Karpas-422 (cell line): Measurements from ENCODE around the gene RNASE9. TPM values are rescaled to one million over a fixed set of nuclear protein-coding genes. Genes with fewer than 3 reads are reported as not detected.
"Not testable (repeated sequence)": the region's sequence is repeated elsewhere in the genome, so short reads cannot be mapped to it uniquely, and the experiment has no call there.

Experiments used
- DNase-seq: peaks from one replicate; pipeline ENCODE4 v3.0.0-alpha.2; 2015
- H2AFZ ChIP-seq: fragments of 200-600 bp; sonication (generic); 2 replicates; pipeline ENCODE4 v1.6.1; 2014; ENCODE audit warnings: antibody characterized with exemption, low read length, mixed read lengths
- H3K27ac ChIP-seq: fragments of 200-600 bp; sonication (generic); 2 replicates; pipeline ENCODE4 v1.5.1; 2014; ENCODE audit warnings: mild to moderate bottlenecking, low read length, moderate library complexity
- H3K27me3 ChIP-seq: fragments of 200-600 bp; sonication (generic); 2 replicates; pipeline ENCODE4 v1.6.1; 2014; ENCODE audit warnings: low read length, mixed read lengths
- H3K36me3 ChIP-seq: fragments of 200-600 bp; sonication (generic); 2 replicates; pipeline ENCODE4 v1.6.1; 2014; ENCODE audit warnings: low read length, mixed read lengths; ENCODE audit not compliant: insufficient read depth
- H3K4me1 ChIP-seq: fragments of 200-600 bp; sonication (generic); 2 replicates; pipeline ENCODE4 v1.6.1; 2014; ENCODE audit warnings: mild to moderate bottlenecking, low read length, mixed read lengths
- H3K4me2 ChIP-seq: fragments of 200-600 bp; sonication (generic); 2 replicates; pipeline ENCODE4 v1.6.1; 2014; ENCODE audit warnings: low read length, low read depth, mild to moderate bottlenecking; ENCODE audit not compliant: poor library complexity, severe bottlenecking
- H3K4me3 ChIP-seq: fragments of 200-600 bp; sonication (generic); 2 replicates; pipeline ENCODE4 v1.5.1; 2014; ENCODE audit warnings: mild to moderate bottlenecking, antibody characterized with exemption, low read length, mixed read lengths
- H3K79me2 ChIP-seq: fragments of 200-600 bp; sonication (generic); 2 replicates; pipeline ENCODE4 v1.6.1; 2014; ENCODE audit warnings: mild to moderate bottlenecking, low read length, mixed read lengths
- H3K9ac ChIP-seq: fragments of 200-600 bp; sonication (generic); 2 replicates; pipeline ENCODE4 v1.6.0; 2014; ENCODE audit warnings: low read length
- H3K9me2 ChIP-seq: fragments of 200-600 bp; sonication (generic), shearing (Covaris generic); replicated peaks from 2 replicates; pipeline ENCODE4 v1.6.0; 2014; ENCODE audit warnings: mild to moderate bottlenecking, low read length, moderate library complexity; ENCODE audit not compliant: insufficient read depth
- H3K9me3 ChIP-seq: fragments of 300-700, 200-600 bp; sonication (generic); 2 replicates; pipeline ENCODE4 v1.6.1; 2014; ENCODE audit warnings: low read length, mixed read lengths
- H4K20me1 ChIP-seq: fragments of 200-600 bp; sonication (generic); 2 replicates; pipeline ENCODE4 v1.6.1; 2014; ENCODE audit warnings: mild to moderate bottlenecking, antibody characterized with exemption, low read length, low read depth; ENCODE audit not compliant: insufficient read depth
- total RNA-seq: library from RNA; depleted of rRNA; stranded (reverse); fragments of >200 nt; shearing (Covaris generic); gene quantifications from 2 replicates; pipeline ENCODE4 v1.2.3, GENCODE V29; 2014; ENCODE audit warnings: low replicate concordance

RNASE9 gene
- total RNA-seq, 1 experiment from 2014 or later = not detected

GRCh38 chr14:20569066-20569465, 8.2 kb upstream of the RNASE9 start:
- Histone ChIP-seq H4K20me1 (no peaks in the 10 kb centered on the region), H3K9ac (no peak overlapping the region), H2AFZ (no peak overlapping the region), H3K4me2 (no peak overlapping the region), H3K27ac (no peak overlapping the region), H3K9me3 (no peaks in the 10 kb centered on the region), H3K4me3 (no peak overlapping the region), H3K4me1 (no peaks in the 10 kb centered on the region), H3K79me2 (no peaks in the 10 kb centered on the region), H3K9me2 (no peaks in the 10 kb centered on the region), H3K36me3 (no peaks in the 10 kb centered on the region), H3K27me3 (no peaks in the 10 kb centered on the region)
- DNase-seq = no peak

- no peak overlapping the region for H3K4me3 ChIP-seq
- no peak overlapping the region for H3K9ac ChIP-seq
- H3K9me2 ChIP-seq = no peaks in the 10 kb centered on the region
- H3K36me3 ChIP-seq = no peaks in the 10 kb centered on the region
- H3K79me2 ChIP-seq = no peaks in the 10 kb centered on the region
- no peaks in the 10 kb centered on the region for H4K20me1 ChIP-seq
- no peak for DNase-seq
- no peaks in the 10 kb centered on the region for H3K4me1 ChIP-seq
- H3K27me3 ChIP-seq = no peaks in the 10 kb centered on the region
- no peak overlapping the region for H3K27ac ChIP-seq
- H2AFZ ChIP-seq = no peak overlapping the region
- no peaks in the 10 kb centered on the region for H3K9me3 ChIP-seq
- no peak overlapping the region for H3K4me2 ChIP-seq
Measured at GRCh38 chr14:20568393-20568792, 7.5 kb upstream of the RNASE9 start.

DNA sequence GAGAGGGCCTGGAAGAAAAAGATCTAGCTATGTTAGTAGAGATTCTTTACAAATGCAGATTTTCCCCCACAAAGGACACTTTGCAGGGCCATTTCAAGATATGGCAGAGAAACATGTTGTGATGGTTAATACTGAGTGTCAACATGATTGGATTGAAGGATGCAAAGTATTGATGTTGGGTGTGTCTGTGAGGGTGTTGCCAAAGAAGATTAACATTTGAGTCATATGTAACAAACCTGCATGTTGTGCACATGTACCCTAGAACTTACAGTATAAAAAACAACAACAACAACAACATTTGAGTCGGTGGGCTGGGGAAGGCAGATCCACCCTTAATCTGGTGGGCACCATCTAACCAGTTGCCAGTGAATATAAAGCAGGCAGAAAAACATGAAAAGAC, 6.4 kb upstream of the RNASE9 start:
- not testable (repeated sequence) for H3K4me3 ChIP-seq, H3K36me3 ChIP-seq, H3K9me3 ChIP-seq

GRCh38 chr14:20564501-20564997, 3.7 kb upstream of the RNASE9 start:
- no peaks in the 10 kb centered on the region for H3K27me3 ChIP-seq
- no peaks in the 10 kb centered on the region for H3K9me2 ChIP-seq
- no peak overlapping the region for H3K27ac ChIP-seq
- H2AFZ ChIP-seq = no peak overlapping the region
- no peak overlapping the region for H3K4me3 ChIP-seq
- no peaks in the 10 kb centered on the region for H3K9me3 ChIP-seq
- H3K79me2 ChIP-seq = no peaks in the 10 kb centered on the region
- H4K20me1 ChIP-seq = no peaks in the 10 kb centered on the region
- no peak overlapping the region for H3K4me2 ChIP-seq
- H3K9ac ChIP-seq = no peak overlapping the region
- no peaks in the 10 kb centered on the region for H3K4me1 ChIP-seq
- H3K36me3 ChIP-seq = no peaks in the 10 kb centered on the region
- DNase-seq = no peak

More for the DNA sequence above, 6.4 kb upstream of the RNASE9 start:
- not testable (repeated sequence) for H3K27me3 ChIP-seq, H3K9me2 ChIP-seq, H4K20me1 ChIP-seq, H3K4me2 ChIP-seq, H3K9ac ChIP-seq, H3K4me1 ChIP-seq, DNase-seq, H3K79me2 ChIP-seq, H3K27ac ChIP-seq, H2AFZ ChIP-seq

- Histone ChIP-seq H3K4me3 (no peak overlapping the region), H3K36me3 (no peaks in the 10 kb centered on the region), H3K9ac (no peak overlapping the region), H3K4me2 (no peak overlapping the region), H2AFZ (no peak overlapping the region), H3K27ac (no peak overlapping the region), H3K9me3 (no peaks in the 10 kb centered on the region), H3K79me2 (no peaks in the 10 kb centered on the region), H3K27me3 (no peaks in the 10 kb centered on the region), H3K4me1 (no peaks in the 10 kb centered on the region), H3K9me2 (no peaks in the 10 kb centered on the region), H4K20me1 (no peaks in the 10 kb centered on the region)
- DNase-seq = no peak
Measured at GRCh38 chr14:20563971-20564370, 3.1 kb upstream of the RNASE9 start.

DNA sequence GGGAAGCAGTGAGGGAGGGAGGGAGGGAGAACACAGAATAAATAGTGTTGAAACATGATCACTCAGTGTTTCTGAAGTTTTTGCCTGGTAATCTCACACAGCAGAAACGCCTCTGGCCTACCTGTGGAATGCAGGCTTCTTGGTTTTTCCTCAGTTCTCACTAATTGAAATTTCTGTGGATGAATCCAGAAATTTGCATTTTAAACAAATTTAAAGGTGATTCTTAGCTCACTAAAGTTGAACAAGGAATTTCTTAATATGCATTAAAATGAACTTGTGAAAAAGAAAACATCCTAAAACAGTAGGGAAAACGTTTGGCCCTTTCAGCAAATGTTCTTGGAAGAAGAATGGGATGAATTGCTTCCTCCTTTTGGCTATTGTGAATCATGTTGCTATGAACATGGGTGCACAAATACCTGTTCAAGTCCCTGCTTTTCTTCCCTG, 1.4 kb downstream of the RNASE9 start:
- Histone ChIP-seq H3K4me2 (no peak overlapping the region), H3K36me3 (no peaks in the 10 kb centered on the region), H3K4me1 (no peaks in the 10 kb centered on the region), H3K27me3 (no peaks in the 10 kb centered on the region), H3K27ac (no peak overlapping the region), H4K20me1 (no peaks in the 10 kb centered on the region), H3K9me3 (no peaks in the 10 kb centered on the region), H3K4me3 (no peak overlapping the region), H3K79me2 (no peaks in the 10 kb centered on the region), H2AFZ (no peak overlapping the region), H3K9ac (no peak overlapping the region), H3K9me2 (no peaks in the 10 kb centered on the region)
- DNase-seq = no peak

GRCh38 chr14:20557212-20557542, 3.7 kb downstream of the RNASE9 start:
- Histone ChIP-seq H3K27ac (no peak overlapping the region), H3K79me2 (no peaks in the 10 kb centered on the region), H2AFZ (no peak overlapping the region), H3K36me3 (no peaks in the 10 kb centered on the region), H4K20me1 (no peaks in the 10 kb centered on the region), H3K4me3 (no peak overlapping the region), H3K27me3 (no peaks in the 10 kb centered on the region), H3K4me2 (no peak overlapping the region), H3K9ac (no peak overlapping the region), H3K4me1 (no peaks in the 10 kb centered on the region), H3K9me2 (no peaks in the 10 kb centered on the region), H3K9me3 (no peaks in the 10 kb centered on the region)
- DNase-seq = no peak

GRCh38 chr14:20556500-20557211, 4.2 kb downstream of the RNASE9 start:
- H3K4me1 ChIP-seq = no peaks in the 10 kb centered on the region
- no peak overlapping the region for H3K4me3 ChIP-seq
- H3K9ac ChIP-seq = no peak overlapping the region
- H3K27ac ChIP-seq = no peak overlapping the region
- no peaks in the 10 kb centered on the region for H3K36me3 ChIP-seq
- DNase-seq = no peak
- no peaks in the 10 kb centered on the region for H3K9me2 ChIP-seq
- H2AFZ ChIP-seq = no peak overlapping the region
- no peaks in the 10 kb centered on the region for H3K79me2 ChIP-seq
- no peaks in the 10 kb centered on the region for H4K20me1 ChIP-seq
- H3K4me2 ChIP-seq = no peak overlapping the region
- no peaks in the 10 kb centered on the region for H3K9me3 ChIP-seq
- H3K27me3 ChIP-seq = no peaks in the 10 kb centered on the region
